Stimulated activated naive B cell treated with anti-CD40 and anti-IgM and Interleukin-4, amounts not matched to agents 10 μg/mL and 1 μg/mL and 100 μg/mL, for 72 hours (primary cell): ENCODE measurements around the gene BMP2.

ENCODE experiments used
- ATAC-seq, 2 donors: fragments of 150-1000 bp; cut with Tn5 transposase; replicated peaks; 2 replicates each; pipeline ENCODE4 v1.10.0; 2021; ENCODE audit warnings: moderate library complexity in 1 of 2
- DNase-seq: peaks from one replicate; pipeline ENCODE4 v3.0.0; 2021
- H3K27ac Mint-ChIP-seq: one replicate; pipeline ENCODE4 v1.8.0; 2022; ENCODE audit warnings: mild to moderate bottlenecking, mixed read lengths
- H3K27me3 Mint-ChIP-seq, 2 donors: one replicate each; pipeline ENCODE4 v1.8.0; 2022; ENCODE audit warnings: mixed read lengths in 2 of 2
- H3K36me3 Mint-ChIP-seq, 2 donors: one replicate each; pipeline ENCODE4 v1.8.0; 2022; ENCODE audit warnings: mixed read lengths in 2 of 2, mild to moderate bottlenecking in 1 of 2
- H3K4me1 Mint-ChIP-seq, 2 donors: one replicate each; pipeline ENCODE4 v1.8.0; 2022; ENCODE audit warnings: mixed read lengths in 2 of 2, mild to moderate bottlenecking in 1 of 2
- H3K4me3 Mint-ChIP-seq, 2 donors: one replicate each; pipeline ENCODE4 v1.8.0; 2022; ENCODE audit warnings: mild to moderate bottlenecking in 2 of 2, mixed read lengths in 2 of 2, moderate library complexity in 1 of 2
- H3K9me3 Mint-ChIP-seq, 2 donors: one replicate each; pipeline ENCODE4 v1.8.0; 2022; ENCODE audit warnings: mixed read lengths in 2 of 2, mild to moderate bottlenecking in 1 of 2

BMP2 gene

DNA sequence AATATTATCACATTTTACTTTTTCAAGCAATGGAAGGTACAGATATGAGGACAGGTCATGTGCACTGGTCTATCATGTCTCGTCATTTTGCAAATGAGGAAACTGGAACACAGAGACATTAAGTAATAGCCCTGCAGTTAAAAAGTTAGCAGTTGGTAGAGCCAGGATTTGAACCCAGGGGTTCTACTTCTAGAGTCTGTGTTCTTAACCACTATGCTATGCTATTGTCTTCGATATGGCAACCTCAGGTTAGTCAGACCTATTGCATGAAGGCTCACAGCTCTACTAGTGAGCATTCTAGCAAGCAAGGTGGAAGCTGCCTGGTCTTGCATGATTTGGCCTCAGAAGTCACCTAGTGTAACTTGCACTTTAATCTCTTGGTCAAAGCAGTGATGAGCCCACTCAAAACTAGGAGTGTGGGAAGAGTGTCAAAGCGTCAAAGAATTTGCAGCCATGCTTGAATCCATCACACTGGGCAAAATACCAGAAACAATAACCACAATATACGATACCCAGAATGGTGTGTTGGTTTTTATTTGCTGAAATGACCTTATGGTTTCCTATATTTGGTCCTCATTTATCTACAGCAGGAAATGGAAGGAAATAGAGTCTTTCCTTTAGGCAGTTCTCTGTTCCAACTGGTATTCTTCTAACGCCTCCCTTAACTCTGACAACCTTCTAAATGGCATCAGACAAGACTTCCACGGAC, 20.4 kb upstream of the BMP2 start:
- Mint-ChIP-seq H3K9me3 (no peaks in the 10 kb centered on the region), H3K4me3 (no peak overlapping the region), H3K36me3 (no peaks in the 10 kb centered on the region), H3K27me3 (peaks cover 0 to 3% of the 10 kb centered on the region in 2 donors), H3K4me1 (no peaks in the 10 kb centered on the region), H3K27ac (no peak overlapping the region)
- no peak for DNase-seq
- ATAC-seq = peak in 1 of 2 donors; percentile 18

DNA sequence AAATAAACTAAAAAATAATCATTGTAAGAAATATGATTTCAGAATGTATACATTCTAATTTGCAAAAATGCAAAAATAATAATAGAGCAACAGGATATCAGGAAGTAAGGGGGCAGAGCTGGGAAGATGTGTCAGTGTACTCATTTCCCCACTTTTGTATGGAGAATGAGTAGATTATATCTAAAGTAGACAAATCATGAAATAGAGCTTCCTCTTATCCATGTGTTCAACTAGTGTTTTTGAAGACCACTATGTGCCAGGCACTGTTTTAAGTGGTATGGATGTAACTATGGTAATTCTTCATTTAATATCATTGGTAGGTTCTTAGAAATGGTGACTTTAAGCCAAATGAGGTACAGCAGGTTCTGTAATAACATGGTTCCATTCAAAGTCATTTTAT, 17.0 kb upstream of the BMP2 start:
- no peaks in the 10 kb centered on the region for H3K36me3 Mint-ChIP-seq
- peaks cover 0 to 3% of the 10 kb centered on the region in 2 donors for H3K27me3 Mint-ChIP-seq
- peaks cover 4% of the 10 kb centered on the region in 2 donors for H3K9me3 Mint-ChIP-seq
- ATAC-seq (no peak), DNase-seq (no peak)
- no peak overlapping the region for H3K27ac Mint-ChIP-seq
- no peaks in the 10 kb centered on the region for H3K4me1 Mint-ChIP-seq
- no peak overlapping the region for H3K4me3 Mint-ChIP-seq

DNA sequence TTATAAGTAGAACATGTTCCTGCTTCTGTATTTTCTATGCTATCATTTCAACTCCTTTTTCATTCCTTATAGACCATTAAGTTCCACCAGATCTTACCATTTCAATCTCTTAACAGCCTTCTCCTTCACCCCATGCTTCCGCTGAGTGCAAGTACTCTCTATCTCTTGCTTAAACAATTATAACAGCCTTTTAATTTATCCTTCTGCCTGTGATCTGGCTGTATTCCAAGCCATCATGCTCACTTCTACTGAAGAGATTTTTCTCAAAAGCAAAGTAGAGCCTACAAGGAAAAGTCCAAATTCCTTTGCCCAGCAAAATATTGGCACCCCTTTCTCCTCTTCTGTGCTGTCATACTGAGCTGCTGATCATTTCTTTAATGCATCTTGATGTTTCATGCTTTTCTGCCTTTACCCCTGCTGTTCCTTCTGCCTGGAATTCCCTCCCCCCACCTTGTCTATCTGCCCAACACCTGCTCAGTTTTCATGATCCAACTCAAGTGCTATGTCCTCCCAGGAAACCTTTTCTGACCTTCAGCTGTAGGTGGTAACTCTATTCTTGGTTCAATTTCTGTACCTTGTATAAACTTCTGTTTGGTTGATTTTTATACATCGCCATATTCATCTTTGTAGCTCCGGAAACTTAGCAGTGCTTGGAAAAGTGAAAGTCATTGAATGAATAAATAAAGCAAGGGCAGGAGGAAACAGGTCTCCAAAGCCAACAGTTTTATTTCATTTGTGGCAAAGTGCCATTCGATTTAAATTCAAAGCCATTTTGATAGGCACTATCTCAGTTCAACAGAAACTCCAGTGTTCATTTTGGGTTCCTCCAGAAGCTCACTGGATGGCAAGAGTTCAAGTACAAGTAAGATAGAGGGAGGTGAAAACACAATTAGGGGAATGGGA, 10.5 kb upstream of the BMP2 start:
- Mint-ChIP-seq H3K9me3 (peaks cover 4% of the 10 kb centered on the region in 2 donors), H3K4me1 (no peaks in the 10 kb centered on the region), H3K27ac (no peak overlapping the region), H3K27me3 (peaks cover 4 to 19% of the 10 kb centered on the region in 2 donors), H3K36me3 (no peaks in the 10 kb centered on the region), H3K4me3 (no peak overlapping the region)
- ATAC-seq (no peak), DNase-seq (no peak)

DNA sequence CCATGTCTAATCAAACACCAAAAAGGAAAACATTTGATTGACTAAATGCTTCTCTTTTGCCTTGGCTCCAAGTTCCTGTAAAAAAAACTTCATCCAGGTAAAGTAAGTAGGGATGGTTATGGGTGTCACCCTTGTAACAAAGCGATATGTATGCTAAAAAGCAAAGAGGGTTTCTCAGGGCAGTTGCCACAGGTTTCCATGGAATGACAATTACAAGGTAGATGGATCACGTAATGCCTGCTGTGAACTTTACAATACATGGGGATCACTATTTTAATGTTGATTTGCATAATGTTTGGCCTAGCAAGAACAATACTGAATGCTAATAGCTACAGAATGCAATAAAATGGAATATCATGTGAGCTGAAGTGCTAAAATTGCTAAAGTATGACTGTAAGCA, 2.9 kb upstream of the BMP2 start:
- DNase-seq = no peak
- no peak overlapping the region for H3K27ac Mint-ChIP-seq

DNA sequence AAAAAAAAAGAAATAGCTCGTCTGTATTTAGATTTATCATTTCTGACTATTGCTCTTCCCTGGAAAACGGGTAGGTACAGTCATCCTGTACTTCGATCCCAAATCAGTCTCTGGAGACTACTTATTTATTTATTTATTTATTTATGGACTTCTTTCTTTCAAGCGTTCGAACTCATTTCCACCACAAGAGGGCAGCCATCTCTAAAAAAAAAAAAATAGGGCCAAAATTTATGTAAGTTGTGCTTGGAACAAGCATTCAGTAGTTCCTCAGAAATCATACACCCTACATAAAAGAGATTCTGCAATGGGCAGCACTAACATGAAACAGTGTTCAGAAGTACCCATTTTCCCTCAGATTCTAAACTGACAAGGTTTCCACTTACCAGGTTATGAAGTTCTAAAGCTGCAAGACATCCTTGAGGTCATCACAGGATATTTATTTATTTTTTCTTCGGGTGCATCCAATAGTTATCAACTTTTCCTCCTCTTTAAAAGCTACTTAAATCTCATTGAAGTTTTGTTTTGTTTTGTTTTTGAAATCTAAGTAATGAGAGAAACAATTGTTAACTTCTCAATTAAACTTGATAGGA, 1.9 kb upstream of the BMP2 start:
- no peaks in the 10 kb centered on the region for H3K9me3 Mint-ChIP-seq
- no peak for DNase-seq
- ATAC-seq = no peak
- H3K27me3 Mint-ChIP-seq = peaks cover 27 to 47% of the 10 kb centered on the region in 2 donors
- H3K4me1 Mint-ChIP-seq = peaks cover 10 to 17% of the 10 kb centered on the region in 2 donors
- no peak overlapping the region for H3K27ac Mint-ChIP-seq
- H3K4me3 Mint-ChIP-seq = no peak overlapping the region
- H3K36me3 Mint-ChIP-seq = no peaks in the 10 kb centered on the region

More for the DNA sequence above, 2.9 kb upstream of the BMP2 start:
- no peak overlapping the region for H3K4me3 Mint-ChIP-seq
- H3K36me3 Mint-ChIP-seq = no peaks in the 10 kb centered on the region
- peaks cover 8 to 11% of the 10 kb centered on the region in 2 donors for H3K4me1 Mint-ChIP-seq
- no peak for ATAC-seq
- H3K27me3 Mint-ChIP-seq = peaks cover 22 to 40% of the 10 kb centered on the region in 2 donors
- H3K9me3 Mint-ChIP-seq = no peaks in the 10 kb centered on the region

DNA sequence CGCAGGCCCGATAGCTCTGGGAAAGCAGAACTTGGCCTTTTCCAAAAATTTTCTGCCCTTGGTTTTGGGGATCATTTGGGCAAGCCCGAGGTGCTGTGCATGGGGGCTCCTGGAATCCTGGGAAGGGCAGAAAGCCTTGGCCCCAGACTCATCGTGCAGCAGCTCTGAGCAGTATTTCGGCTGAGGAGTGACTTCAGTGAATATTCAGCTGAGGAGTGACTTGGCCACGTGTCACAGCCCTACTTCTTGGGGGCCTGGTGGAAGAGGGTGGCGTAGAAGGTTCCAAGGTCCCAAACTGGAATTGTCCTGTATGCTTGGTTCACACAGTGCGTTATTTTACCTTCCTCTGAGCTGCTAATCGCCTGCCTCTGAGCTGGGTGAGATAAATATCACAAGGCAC, 1.1 kb upstream of the BMP2 start:
- Mint-ChIP-seq H3K9me3 (no peaks in the 10 kb centered on the region), H3K36me3 (no peaks in the 10 kb centered on the region), H3K4me1 (peaks cover 10 to 18% of the 10 kb centered on the region in 2 donors), H3K27ac (no peak overlapping the region), H3K4me3 (no peak overlapping the region), H3K27me3 (peaks cover 35 to 51% of the 10 kb centered on the region in 2 donors)
- no peak for ATAC-seq
- no peak for DNase-seq

DNA sequence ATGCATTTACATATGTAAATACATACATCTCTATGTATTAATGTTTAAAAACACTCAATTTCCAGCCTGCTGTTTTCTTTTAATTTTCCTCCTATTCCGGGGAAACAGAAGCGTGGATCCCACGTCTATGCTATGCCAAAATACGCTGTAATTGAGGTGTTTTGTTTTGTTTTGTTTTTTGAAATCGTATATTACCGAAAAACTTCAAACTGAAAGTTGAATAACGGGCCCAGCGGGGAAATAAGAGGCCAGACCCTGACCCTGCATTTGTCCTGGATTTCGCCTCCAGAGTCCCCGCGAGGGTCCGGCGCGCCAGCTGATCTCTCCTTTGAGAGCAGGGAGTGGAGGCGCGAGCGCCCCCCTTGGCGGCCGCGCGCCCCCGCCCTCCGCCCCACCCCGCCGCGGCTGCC, 355 bp upstream of the BMP2 start:
- DNase-seq (no peak), ATAC-seq (no peak)
- peaks cover 36 to 53% of the 10 kb centered on the region in 2 donors for H3K27me3 Mint-ChIP-seq
- H3K27ac Mint-ChIP-seq = no peak overlapping the region
- H3K9me3 Mint-ChIP-seq = no peaks in the 10 kb centered on the region
- H3K4me3 Mint-ChIP-seq = peak overlapping the region; percentile 44 to 64
- H3K4me1 Mint-ChIP-seq = peaks cover 10 to 18% of the 10 kb centered on the region in 2 donors
- no peaks in the 10 kb centered on the region for H3K36me3 Mint-ChIP-seq

DNA sequence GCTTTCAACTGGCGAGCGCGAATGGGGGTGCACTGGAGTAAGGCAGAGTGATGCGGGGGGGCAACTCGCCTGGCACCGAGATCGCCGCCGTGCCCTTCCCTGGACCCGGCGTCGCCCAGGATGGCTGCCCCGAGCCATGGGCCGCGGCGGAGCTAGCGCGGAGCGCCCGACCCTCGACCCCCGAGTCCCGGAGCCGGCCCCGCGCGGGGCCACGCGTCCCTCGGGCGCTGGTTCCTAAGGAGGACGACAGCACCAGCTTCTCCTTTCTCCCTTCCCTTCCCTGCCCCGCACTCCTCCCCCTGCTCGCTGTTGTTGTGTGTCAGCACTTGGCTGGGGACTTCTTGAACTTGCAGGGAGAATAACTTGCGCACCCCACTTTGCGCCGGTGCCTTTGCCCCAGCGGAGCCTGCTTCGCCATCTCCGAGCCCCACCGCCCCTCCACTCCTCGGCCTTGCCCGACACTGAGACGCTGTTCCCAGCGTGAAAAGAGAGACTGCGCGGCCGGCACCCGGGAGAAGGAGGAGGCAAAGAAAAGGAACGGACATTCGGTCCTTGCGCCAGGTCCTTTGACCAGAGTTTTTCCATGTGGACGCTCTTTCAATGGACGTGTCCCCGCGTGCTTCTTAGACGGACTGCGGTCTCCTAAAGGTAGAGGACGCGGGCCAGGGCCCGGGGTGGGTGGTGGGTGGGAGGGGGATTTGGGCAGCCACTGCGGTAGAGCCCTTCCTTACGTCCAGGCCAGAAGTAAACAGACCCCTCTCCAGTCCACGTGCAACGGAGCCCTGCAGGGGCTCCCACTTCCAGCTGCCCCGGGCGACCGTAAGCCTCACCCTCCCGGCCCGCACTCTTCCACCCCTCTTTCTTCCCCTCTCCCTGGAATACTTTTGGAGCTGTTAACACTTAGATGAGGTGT, 998 bp downstream of the BMP2 start:
- no peaks in the 10 kb centered on the region for H3K36me3 Mint-ChIP-seq
- peaks cover 40 to 61% of the 10 kb centered on the region in 2 donors for H3K27me3 Mint-ChIP-seq
- peaks cover 10 to 18% of the 10 kb centered on the region in 2 donors for H3K4me1 Mint-ChIP-seq
- H3K4me3 Mint-ChIP-seq = peak overlapping the region; percentile 48 to 81
- no peaks in the 10 kb centered on the region for H3K9me3 Mint-ChIP-seq
- DNase-seq (no peak), ATAC-seq (peak in 1 of 2 donors; percentile 8)
- peak overlapping the region; percentile 86 for H3K27ac Mint-ChIP-seq

DNA sequence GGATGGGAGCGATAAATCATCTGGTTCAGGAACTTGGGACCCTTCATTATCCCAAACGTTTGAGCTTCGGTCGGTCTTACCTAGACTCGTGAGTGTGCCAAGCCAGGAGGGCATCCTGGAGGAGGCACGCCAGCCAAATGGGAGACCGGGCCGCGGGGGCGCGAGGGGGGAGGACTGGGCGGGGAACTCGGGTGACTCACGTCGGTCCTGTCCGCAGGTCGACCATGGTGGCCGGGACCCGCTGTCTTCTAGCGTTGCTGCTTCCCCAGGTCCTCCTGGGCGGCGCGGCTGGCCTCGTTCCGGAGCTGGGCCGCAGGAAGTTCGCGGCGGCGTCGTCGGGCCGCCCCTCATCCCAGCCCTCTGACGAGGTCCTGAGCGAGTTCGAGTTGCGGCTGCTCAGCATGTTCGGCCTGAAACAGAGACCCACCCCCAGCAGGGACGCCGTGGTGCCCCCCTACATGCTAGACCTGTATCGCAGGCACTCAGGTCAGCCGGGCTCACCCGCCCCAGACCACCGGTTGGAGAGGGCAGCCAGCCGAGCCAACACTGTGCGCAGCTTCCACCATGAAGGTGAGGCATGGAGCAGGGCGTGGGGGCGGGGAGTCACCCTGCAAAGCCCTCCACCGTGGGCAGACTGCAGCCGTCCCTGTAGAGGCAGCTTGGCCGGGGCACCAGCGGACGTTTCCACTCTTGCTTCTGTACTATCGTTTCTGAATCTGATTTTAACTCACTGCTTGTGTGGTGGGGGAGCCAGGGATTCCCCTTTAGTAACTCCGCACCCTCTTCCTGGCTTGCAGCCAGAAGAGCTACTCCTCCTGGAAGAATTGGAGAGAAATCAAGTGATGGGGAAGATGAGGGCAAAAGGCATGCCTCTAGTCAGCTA, 2.7 kb downstream of the BMP2 start:
- Mint-ChIP-seq H3K27me3 (peaks cover 44 to 53% of the 10 kb centered on the region in 2 donors), H3K27ac (no peak overlapping the region)

DNA sequence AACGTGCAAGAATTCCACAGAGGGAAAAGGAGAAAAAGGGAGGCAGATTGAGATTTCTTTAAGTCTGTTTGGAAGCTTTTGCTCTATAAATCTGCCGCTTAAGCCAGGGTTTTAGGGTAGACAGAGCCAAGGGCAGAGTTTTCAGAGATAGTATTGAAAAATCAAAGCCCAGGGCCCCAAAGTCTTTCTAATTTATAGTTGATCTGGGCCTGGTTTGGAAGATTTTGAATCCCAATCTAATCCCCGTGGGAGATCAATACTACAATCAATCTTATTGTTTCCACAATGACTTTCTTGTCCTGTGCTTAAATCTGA, 3.3 kb downstream of the BMP2 start:
- ATAC-seq = no peak
- no peak overlapping the region for H3K4me3 Mint-ChIP-seq
- H3K27me3 Mint-ChIP-seq = peaks cover 48 to 53% of the 10 kb centered on the region in 2 donors

More for the DNA sequence above, 2.7 kb downstream of the BMP2 start:
- Mint-ChIP-seq H3K4me3 (peak overlapping the region in 1 of 2 donors; percentile 49), H3K9me3 (no peaks in the 10 kb centered on the region), H3K4me1 (peaks cover 10 to 18% of the 10 kb centered on the region in 2 donors), H3K36me3 (no peaks in the 10 kb centered on the region)
- DNase-seq (no peak), ATAC-seq (no peak)

DNA sequence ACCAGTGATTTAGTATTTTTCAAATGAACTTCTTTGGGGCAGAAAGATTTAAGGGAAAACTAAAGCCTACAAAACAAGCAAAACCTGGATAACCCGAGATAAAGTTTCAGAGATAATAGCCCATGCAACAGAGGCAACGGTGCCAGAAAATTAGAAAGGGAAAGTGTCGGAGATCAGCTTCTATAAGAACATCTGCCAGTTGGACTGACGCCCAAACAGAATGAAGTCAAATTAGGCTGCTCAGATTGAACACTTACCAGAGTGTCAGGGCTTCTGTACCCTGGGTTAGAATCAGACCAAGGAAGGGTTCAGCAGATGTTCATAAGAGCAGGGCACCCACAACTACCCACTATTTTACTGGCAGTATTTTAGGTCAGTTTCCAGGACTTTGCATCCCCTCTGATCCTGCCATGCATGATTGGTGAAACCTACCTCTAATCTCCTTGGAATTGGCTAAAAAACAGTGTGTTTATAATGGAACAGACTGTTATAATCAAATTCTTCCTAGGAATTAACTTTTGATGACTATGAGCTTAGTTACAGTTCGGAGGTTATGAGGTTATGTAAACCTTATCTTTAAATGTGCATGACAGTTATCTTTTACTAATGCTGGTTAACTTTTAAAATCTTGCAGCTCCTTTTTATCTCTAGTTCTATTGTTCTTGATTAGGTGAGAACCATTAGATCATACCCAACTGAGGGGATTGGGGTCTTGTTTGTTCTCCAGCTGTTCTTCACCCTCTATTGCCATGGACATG, 13.1 kb downstream of the BMP2 start:
- DNase-seq (no peak), ATAC-seq (no peak)
- Mint-ChIP-seq H3K36me3 (no peaks in the 10 kb centered on the region), H3K4me3 (no peak overlapping the region), H3K4me1 (no peaks in the 10 kb centered on the region), H3K27me3 (peaks cover 3 to 7% of the 10 kb centered on the region in 2 donors), H3K27ac (no peak overlapping the region), H3K9me3 (no peaks in the 10 kb centered on the region)

More for the DNA sequence above, 3.3 kb downstream of the BMP2 start:
- H3K9me3 Mint-ChIP-seq = no peaks in the 10 kb centered on the region
- H3K4me1 Mint-ChIP-seq = peaks cover 10 to 18% of the 10 kb centered on the region in 2 donors
- H3K27ac Mint-ChIP-seq = no peak overlapping the region
- H3K36me3 Mint-ChIP-seq = no peaks in the 10 kb centered on the region
- DNase-seq = no peak

DNA sequence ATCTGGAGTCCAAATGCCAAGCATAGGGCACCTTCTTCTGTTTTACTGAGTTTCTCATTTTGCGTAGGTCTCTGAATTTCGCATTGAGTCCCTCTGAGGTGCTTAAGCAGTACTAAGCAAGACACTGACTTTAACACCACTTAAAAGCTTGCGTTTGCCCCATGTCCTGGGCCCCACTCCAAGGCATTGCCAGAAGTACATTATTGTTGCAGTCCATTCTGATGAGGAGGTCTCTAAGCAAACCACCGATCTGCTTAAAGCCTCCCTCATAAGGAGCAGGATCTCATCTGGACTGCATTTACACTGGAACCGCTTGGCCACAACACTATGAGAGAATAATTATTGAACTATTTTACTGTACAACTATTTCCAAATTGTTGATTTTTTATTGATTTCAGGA, 16.3 kb downstream of the BMP2 start:
- no peaks in the 10 kb centered on the region for H3K9me3 Mint-ChIP-seq
- ATAC-seq (no peak), DNase-seq (no peak)
- H3K27me3 Mint-ChIP-seq = peaks cover 0 to 5% of the 10 kb centered on the region in 2 donors
- no peak overlapping the region for H3K4me3 Mint-ChIP-seq
- no peak overlapping the region for H3K27ac Mint-ChIP-seq
- no peaks in the 10 kb centered on the region for H3K36me3 Mint-ChIP-seq
- H3K4me1 Mint-ChIP-seq = no peaks in the 10 kb centered on the region
